ENCODE measurements around the gene FAM219A. TPM values are rescaled to one million over a fixed set of nuclear protein-coding genes. Genes with fewer than 3 reads are reported as not detected.

The FAM219A gene
- total RNA-seq, 1 donor from 2014 or later: 35.7 TPM

GRCh38 chr9:34398875-34399274 lies 59.5 kb downstream of the FAM219A start:
- H3K36me3 Mint-ChIP-seq (ENCODE audit: low read depth): peaks cover 21% of the 10 kb centered on the region
- DNase-seq (ENCODE audit: low spot score): no peak
- H3K4me1 Mint-ChIP-seq (ENCODE audit: low read depth): no peaks in the 10 kb centered on the region
- H3K27ac Mint-ChIP-seq (ENCODE audit: unreplicated experiment): no peak overlapping the region
- H3K9me3 Mint-ChIP-seq (ENCODE audit: low read depth): no peaks in the 10 kb centered on the region
- H3K27me3 Mint-ChIP-seq (ENCODE audit: low read depth): no peaks in the 10 kb centered on the region
- TF ChIP-seq CTCF (IDR thresholded peaks at IDR 0.05): no peak
- H3K4me3 Mint-ChIP-seq (ENCODE audit: unreplicated experiment): no peak overlapping the region

- Mint-ChIP-seq H3K27me3 (ENCODE audit: low read depth) (no peaks in the 10 kb centered on the region), H3K27ac (ENCODE audit: unreplicated experiment) (no peak overlapping the region), H3K36me3 (ENCODE audit: low read depth) (peaks cover 16% of the 10 kb centered on the region), H3K4me3 (ENCODE audit: unreplicated experiment) (no peak overlapping the region), H3K4me1 (ENCODE audit: low read depth) (no peaks in the 10 kb centered on the region), H3K9me3 (ENCODE audit: low read depth) (no peaks in the 10 kb centered on the region)
- TF ChIP-seq CTCF (IDR thresholded peaks at IDR 0.05): no peak
- peak; percentile 42 for DNase-seq (ENCODE audit: low spot score)
Observed at GRCh38 chr9:34396276-34397214, 61.8 kb downstream of the FAM219A start.

- DNase-seq (ENCODE audit: low spot score): no peak
- TF ChIP-seq CTCF (IDR thresholded peaks at IDR 0.05): no peak
- Mint-ChIP-seq H3K4me3 (ENCODE audit: unreplicated experiment) (no peak overlapping the region), H3K36me3 (ENCODE audit: low read depth) (no peaks in the 10 kb centered on the region), H3K4me1 (ENCODE audit: low read depth) (no peaks in the 10 kb centered on the region), H3K27me3 (ENCODE audit: low read depth) (no peaks in the 10 kb centered on the region), H3K9me3 (ENCODE audit: low read depth) (no peaks in the 10 kb centered on the region), H3K27ac (ENCODE audit: unreplicated experiment) (no peak overlapping the region)
Observed at GRCh38 chr9:34392511-34392910, 65.9 kb downstream of the FAM219A start.

DNA sequence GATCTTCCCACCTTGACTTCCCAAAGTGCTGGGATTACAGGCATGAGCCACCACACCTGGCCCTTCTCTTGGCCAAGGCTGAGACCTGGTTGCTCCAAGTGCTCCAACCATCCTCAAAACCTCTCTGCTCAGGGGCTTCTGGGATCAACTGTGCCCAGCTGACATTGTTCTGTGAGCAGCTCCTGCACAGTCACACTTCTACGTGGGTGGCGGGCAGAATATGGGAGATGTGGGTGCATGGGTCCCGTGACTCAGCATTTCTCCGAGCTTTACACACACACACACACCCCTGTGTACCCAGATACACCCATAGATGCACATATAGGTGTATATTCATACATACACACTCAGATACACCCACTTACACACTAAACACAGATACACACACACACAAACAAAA lies 71.1 kb downstream of the FAM219A start:
- Mint-ChIP-seq H3K27me3 (ENCODE audit: low read depth) (no peaks in the 10 kb centered on the region), H3K4me3 (ENCODE audit: unreplicated experiment) (no peak overlapping the region), H3K36me3 (ENCODE audit: low read depth) (no peaks in the 10 kb centered on the region), H3K27ac (ENCODE audit: unreplicated experiment) (no peak overlapping the region), H3K9me3 (ENCODE audit: low read depth) (no peaks in the 10 kb centered on the region), H3K4me1 (ENCODE audit: low read depth) (no peaks in the 10 kb centered on the region)
- peak; percentile 46 for DNase-seq (ENCODE audit: low spot score)
- TF ChIP-seq CTCF (IDR thresholded peaks at IDR 0.05): no peak

GRCh38 chr9:34386656-34387055 lies 71.7 kb downstream of the FAM219A start:
- H3K36me3 Mint-ChIP-seq (ENCODE audit: low read depth): no peaks in the 10 kb centered on the region
- peak; percentile 58 for DNase-seq (ENCODE audit: low spot score)
- no peaks in the 10 kb centered on the region for H3K4me1 Mint-ChIP-seq (ENCODE audit: low read depth)
- no peak for TF ChIP-seq CTCF (IDR thresholded peaks at IDR 0.05)
- no peaks in the 10 kb centered on the region for H3K27me3 Mint-ChIP-seq (ENCODE audit: low read depth)
- no peak overlapping the region for H3K27ac Mint-ChIP-seq (ENCODE audit: unreplicated experiment)
- H3K4me3 Mint-ChIP-seq (ENCODE audit: unreplicated experiment): no peak overlapping the region
- H3K9me3 Mint-ChIP-seq (ENCODE audit: low read depth): no peaks in the 10 kb centered on the region

All from chondrocyte (in vitro differentiated cells).